CD4-positive, alpha-beta memory T cell (primary cell): ENCODE data around the gene BBS7. TPM values are rescaled to one million over a fixed set of nuclear protein-coding genes. Genes with fewer than 3 reads are reported as not detected.

Experiments
- CTCF ChIA-PET: fragments of 350-600 bp; sonication (Branson Sonifier 250); formaldehyde crosslinking; loops from one replicate; lab custom pipeline; 2021; ENCODE audit warnings: inconsistent platforms; ENCODE audit not compliant: partially characterized antibody; lab: Charles Lee
- POLR2A ChIA-PET: fragments of 350-600 bp; sonication (Branson Sonifier 250); formaldehyde crosslinking; loops from one replicate; lab custom pipeline; 2021; ENCODE audit not compliant: partially characterized antibody; lab: Charles Lee
- DNase-seq, 5 donors: peaks; one replicate each; pipeline versions ENCODE4 v3.0.0 to v3.0.0-alpha.2; 2020 to 2022; ENCODE audit warnings: mixed read lengths in 1 of 5
- H3K27ac ChIP-seq: one replicate; pipeline ENCODE4 v1.7.0; 2013; ENCODE audit warnings: low read depth, low read length
- H3K27me3 ChIP-seq: 2 replicates; pipeline ENCODE4 v1.7.0; 2013; ENCODE audit warnings: mild to moderate bottlenecking, low read length, moderate library complexity; ENCODE audit not compliant: insufficient read depth
- H3K36me3 ChIP-seq: 2 replicates; pipeline ENCODE4 v1.7.0; 2013; ENCODE audit warnings: mild to moderate bottlenecking, low read length, moderate library complexity; ENCODE audit not compliant: insufficient read depth
- H3K4me1 ChIP-seq: 2 replicates; pipeline ENCODE4 v1.7.0; 2013; ENCODE audit warnings: mild to moderate bottlenecking, low read length, moderate library complexity; ENCODE audit not compliant: insufficient read depth
- H3K4me3 ChIP-seq, 2 donors: one replicate each; pipeline ENCODE4 v1.7.0; 2013; ENCODE audit warnings: low read length in 2 of 2, mild to moderate bottlenecking in 1 of 2
- H3K9me3 ChIP-seq, 2 donors: one replicate each; pipeline ENCODE4 v1.7.0; 2013; ENCODE audit warnings: low read length in 2 of 2, control low read depth in 1 of 2; ENCODE audit not compliant: control insufficient read depth in 1 of 2
- H3K27ac Mint-ChIP-seq, 7 donors: one replicate each; pipeline ENCODE4 v1.8.0; 2020 to 2021; ENCODE audit warnings: mixed read lengths in 7 of 7, mild to moderate bottlenecking in 6 of 7, inconsistent platforms in 3 of 7, moderate library complexity in 3 of 7
- H3K27me3 Mint-ChIP-seq, 2 donors: one replicate each; pipeline ENCODE4 v1.8.0; 2020 to 2021; ENCODE audit warnings: mixed read lengths in 2 of 2
- H3K36me3 Mint-ChIP-seq, 2 donors: one replicate each; pipeline ENCODE4 v1.8.0; 2020 to 2021; ENCODE audit warnings: mixed read lengths in 2 of 2, inconsistent platforms in 1 of 2, mild to moderate bottlenecking in 1 of 2
- H3K4me1 Mint-ChIP-seq, 4 donors: one replicate each; pipeline ENCODE4 v1.8.0; 2020 to 2021; ENCODE audit warnings: mixed read lengths in 4 of 4, mild to moderate bottlenecking in 1 of 4
- H3K4me3 Mint-ChIP-seq, 8 donors: one replicate each; pipeline ENCODE4 v1.8.0; 2020 to 2021; ENCODE audit warnings: mixed read lengths in 8 of 8, mild to moderate bottlenecking in 7 of 8, moderate library complexity in 6 of 8, inconsistent platforms in 3 of 8
- H3K9me3 Mint-ChIP-seq, 8 donors: one replicate each; pipeline ENCODE4 v1.8.0; 2020 to 2021; ENCODE audit warnings: mixed read lengths in 8 of 8, mild to moderate bottlenecking in 5 of 8, inconsistent platforms in 3 of 8, moderate library complexity in 1 of 8
- intact Hi-C: fragments of 100-400 bp; cut with micrococcal nuclease; formaldehyde crosslinking; loops from one replicate; pipeline ENCODE4 v1.15.1; 2023
- polyA plus RNA-seq, 2 donors: library from polyadenylated mRNA; unstranded; fragments of 300-500 nt; fragmentation: Illumina TruSeq; gene quantifications; one replicate each; pipeline ENCODE4 v1.2.3, GENCODE V29; 2021
- total RNA-seq, 2 experiments: library from RNA; stranded (reverse); gene quantifications; one replicate each; pipeline ENCODE4 v1.2.3, GENCODE V29; 2021

BBS7 gene
- total and polyA plus RNA-seq, 4 experiments from 2014 or later: 5.8 to 10.1 (median 9.2) TPM

DNA sequence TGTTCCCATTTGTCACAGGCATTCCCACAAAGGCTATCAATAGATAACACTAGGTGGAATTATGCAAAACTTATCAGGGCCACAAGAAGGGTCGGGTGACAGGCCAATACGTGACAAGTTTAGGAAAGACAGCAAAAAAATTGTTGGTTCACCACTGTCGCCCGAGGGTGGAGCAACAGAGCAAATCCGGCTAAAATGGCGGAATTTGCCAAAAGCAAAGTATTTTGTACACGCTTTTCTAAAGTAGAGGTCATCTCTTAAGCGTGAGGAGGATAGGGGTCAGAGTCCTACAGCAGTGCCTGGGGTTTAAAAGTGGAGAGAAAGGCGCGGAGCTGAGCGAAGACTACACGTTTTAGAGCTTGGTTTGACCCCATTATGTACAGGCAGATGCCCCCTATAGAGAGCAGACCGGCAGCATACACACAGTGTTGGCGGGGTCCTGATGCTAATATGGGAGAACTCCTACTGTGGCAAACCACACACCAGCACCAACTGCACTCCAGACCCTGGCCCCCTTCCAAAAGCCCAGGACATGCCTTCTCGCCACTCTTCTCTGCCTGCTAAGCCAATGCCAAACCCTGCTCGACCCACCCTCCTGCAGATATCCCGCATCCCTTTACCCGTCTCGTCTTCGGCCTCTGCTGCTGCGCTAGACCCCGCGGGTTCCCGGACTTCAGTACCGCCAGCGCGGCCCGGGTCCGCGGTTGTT, 47.3 kb downstream of the BBS7 start:
- no peaks in the 10 kb centered on the region for H3K27me3 Mint-ChIP-seq
- Histone ChIP-seq H3K4me1 (peaks cover 19% of the 10 kb centered on the region), H3K4me3 (peak overlapping the region; percentile 62 to 73), H3K27me3 (no peaks in the 10 kb centered on the region), H3K27ac (peak overlapping the region; percentile 53), H3K36me3 (no peaks in the 10 kb centered on the region), H3K9me3 (no peaks in the 10 kb centered on the region)
- peak overlapping the region; percentile 77 to 98 (median 86) for H3K27ac Mint-ChIP-seq
- intact Hi-C loops: loop anchor here (1.0 to 10.0 kb wide), 8 partner anchors 22 to 1099 kb away; partner anchors contain the start of genes ANXA5, BBS12, BBS7 and BLTP1
- H3K36me3 Mint-ChIP-seq: peaks cover 4 to 6% of the 10 kb centered on the region in 2 donors
- peak overlapping the region; percentile 87 to 98 (median 91) for H3K4me3 Mint-ChIP-seq
- no peaks in the 10 kb centered on the region for H3K9me3 Mint-ChIP-seq
- CTCF ChIA-PET: interaction anchor here (1.0 kb wide), 1 partner anchor 755 kb away, joined by 3 read pairs; no protein-coding TSS in a partner anchor
- DNase-seq: peak; percentile 28 to 46 (median 37)
- peaks cover 6 to 21% (median 15%) of the 10 kb centered on the region in 4 donors for H3K4me1 Mint-ChIP-seq
- POLR2A ChIA-PET: interaction anchor here (1.7 to 5.1 kb wide), 3 partner anchors 23 to 308 kb away, joined by 3 to 56 read pairs (median 17); partner anchors contain the start of genes BBS7 and EXOSC9

DNA sequence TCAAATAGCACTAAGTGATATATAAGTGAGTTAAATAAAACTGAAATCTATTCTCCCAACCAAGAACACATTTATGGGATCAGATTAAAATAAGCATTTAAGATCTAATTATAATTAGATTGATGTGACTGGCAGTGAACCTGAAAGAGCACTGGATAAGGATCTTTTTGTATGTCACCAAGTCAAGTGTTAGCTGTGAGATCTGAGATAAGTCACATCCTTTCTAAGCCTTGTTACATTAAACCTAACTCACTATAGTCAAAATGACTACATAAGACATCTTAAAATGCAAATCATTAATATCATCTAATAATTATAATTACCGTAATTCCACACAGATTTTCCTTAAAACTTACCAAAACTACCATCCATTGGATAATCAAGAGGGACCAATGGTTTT, 48.2 kb downstream of the BBS7 start:
- no peak for DNase-seq
- Mint-ChIP-seq H3K4me3 (peak overlapping the region in 7 of 8 donors; percentile 87 to 98 (median 92)), H3K4me1 (peaks cover 6 to 21% (median 15%) of the 10 kb centered on the region in 4 donors), H3K9me3 (no peaks in the 10 kb centered on the region), H3K27me3 (no peaks in the 10 kb centered on the region), H3K27ac (peak overlapping the region in 2 of 7 donors; percentile 25 to 79), H3K36me3 (peaks cover under 1 to 11% of the 10 kb centered on the region in 2 donors)
- ChIA-PET CTCF (no interaction called here), POLR2A (interaction anchor here (5.1 kb wide), 1 partner anchor 22 kb away, joined by 56 read pairs; the partner anchor contains the start of gene EXOSC9)
- H3K9me3 ChIP-seq: no peaks in the 10 kb centered on the region
- H3K36me3 ChIP-seq: no peaks in the 10 kb centered on the region
- peak overlapping the region; percentile 53 for H3K27ac ChIP-seq
- intact Hi-C loops: loop anchor here (5.0 to 10.0 kb wide), 6 partner anchors 125 to 1100 kb away; partner anchors contain the start of genes ANXA5, BBS12, BLTP1 and IL2
- H3K4me1 ChIP-seq: peaks cover 19% of the 10 kb centered on the region
- no peaks in the 10 kb centered on the region for H3K27me3 ChIP-seq
- no peak overlapping the region for H3K4me3 ChIP-seq

- Histone ChIP-seq H3K4me3 (no peak overlapping the region), H3K27ac (no peak overlapping the region), H3K4me1 (peaks cover 18% of the 10 kb centered on the region), H3K9me3 (no peaks in the 10 kb centered on the region), H3K27me3 (no peaks in the 10 kb centered on the region), H3K36me3 (peaks cover 15% of the 10 kb centered on the region)
- H3K27me3 Mint-ChIP-seq: no peaks in the 10 kb centered on the region
- no peak overlapping the region for H3K4me3 Mint-ChIP-seq
- no peak for DNase-seq
- H3K4me1 Mint-ChIP-seq: peaks cover 6 to 21% (median 15%) of the 10 kb centered on the region in 4 donors
- H3K9me3 Mint-ChIP-seq: no peaks in the 10 kb centered on the region
- ChIA-PET POLR2A (interaction anchor here (1.3 kb wide), 1 partner anchor 18 kb away, joined by 6 read pairs; the partner anchor contains the start of gene EXOSC9), CTCF (no interaction called here)
- peaks cover 10 to 26% of the 10 kb centered on the region in 2 donors for H3K36me3 Mint-ChIP-seq
- intact Hi-C loops: no loop called here
- peak overlapping the region in 4 of 7 donors; percentile 12 to 43 (median 18) for H3K27ac Mint-ChIP-seq
Observed at GRCh38 chr4:121819216-121819965, 50.9 kb downstream of the BBS7 start.

- H3K36me3 Mint-ChIP-seq: peaks cover 10 to 33% of the 10 kb centered on the region in 2 donors
- POLR2A ChIA-PET: interaction anchor here (1.1 to 1.2 kb wide), 2 partner anchors 13 to 19 kb away, joined by 3 to 4 read pairs; no protein-coding TSS in a partner anchor
- no peak overlapping the region for H3K4me3 Mint-ChIP-seq
- intact Hi-C loops: no loop called here
- peak overlapping the region in 4 of 7 donors; percentile 2 to 39 (median 30) for H3K27ac Mint-ChIP-seq
- peaks cover 21% of the 10 kb centered on the region for H3K36me3 ChIP-seq
- no peak overlapping the region for H3K27ac ChIP-seq
- CTCF ChIA-PET: interaction anchor here (1.2 kb wide), 1 partner anchor 12 kb away, joined by 3 read pairs; no protein-coding TSS in a partner anchor
- H3K4me3 ChIP-seq: no peak overlapping the region
- H3K9me3 ChIP-seq: no peaks in the 10 kb centered on the region
- H3K4me1 ChIP-seq: peaks cover 15% of the 10 kb centered on the region
- no peaks in the 10 kb centered on the region for H3K27me3 Mint-ChIP-seq
- H3K27me3 ChIP-seq: no peaks in the 10 kb centered on the region
- no peak for DNase-seq
- H3K4me1 Mint-ChIP-seq: peaks cover 5 to 11% (median 10%) of the 10 kb centered on the region in 4 donors
- H3K9me3 Mint-ChIP-seq: no peaks in the 10 kb centered on the region
Observed at GRCh38 chr4:121818215-121818614, 52.1 kb downstream of the BBS7 start.

DNA sequence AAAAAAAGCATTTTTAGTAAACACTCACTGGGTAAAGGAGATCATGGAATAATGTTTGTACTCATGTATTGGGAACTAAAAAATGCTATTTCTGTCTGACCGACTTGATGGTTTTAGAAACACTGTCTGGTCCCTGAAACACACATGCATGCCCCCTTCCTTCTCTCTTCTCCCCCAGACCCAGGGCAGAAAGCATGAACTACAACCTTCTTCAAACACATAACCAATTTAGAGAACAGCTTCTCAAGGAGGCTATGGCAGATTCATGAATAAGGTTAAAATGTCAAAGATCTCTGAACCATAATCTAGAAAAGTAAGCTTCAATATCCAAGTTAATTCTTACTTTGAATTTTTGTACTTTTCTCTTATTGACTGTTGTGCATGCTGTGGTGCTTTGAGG, 52.6 kb downstream of the BBS7 start:
- intact Hi-C loops: no loop called here
- Mint-ChIP-seq H3K36me3 (peaks cover 10 to 36% of the 10 kb centered on the region in 2 donors), H3K9me3 (no peaks in the 10 kb centered on the region), H3K4me1 (peaks cover 3 to 7% (median 6%) of the 10 kb centered on the region in 4 donors), H3K27me3 (no peaks in the 10 kb centered on the region), H3K4me3 (no peak overlapping the region), H3K27ac (peak overlapping the region in 4 of 7 donors; percentile 5 to 39 (median 33))
- no peak overlapping the region for H3K4me3 ChIP-seq
- no peak for DNase-seq
- H3K27me3 ChIP-seq: no peaks in the 10 kb centered on the region
- CTCF ChIA-PET: interaction anchor here (1.2 kb wide), 1 partner anchor 12 kb away, joined by 3 read pairs; no protein-coding TSS in a partner anchor
- H3K27ac ChIP-seq: no peak overlapping the region
- peaks cover 26% of the 10 kb centered on the region for H3K36me3 ChIP-seq
- POLR2A ChIA-PET: interaction anchor here (1.1 to 1.2 kb wide), 2 partner anchors 12 to 18 kb away, joined by 3 to 4 read pairs; no protein-coding TSS in a partner anchor
- peaks cover 11% of the 10 kb centered on the region for H3K4me1 ChIP-seq
- H3K9me3 ChIP-seq: no peaks in the 10 kb centered on the region

DNA sequence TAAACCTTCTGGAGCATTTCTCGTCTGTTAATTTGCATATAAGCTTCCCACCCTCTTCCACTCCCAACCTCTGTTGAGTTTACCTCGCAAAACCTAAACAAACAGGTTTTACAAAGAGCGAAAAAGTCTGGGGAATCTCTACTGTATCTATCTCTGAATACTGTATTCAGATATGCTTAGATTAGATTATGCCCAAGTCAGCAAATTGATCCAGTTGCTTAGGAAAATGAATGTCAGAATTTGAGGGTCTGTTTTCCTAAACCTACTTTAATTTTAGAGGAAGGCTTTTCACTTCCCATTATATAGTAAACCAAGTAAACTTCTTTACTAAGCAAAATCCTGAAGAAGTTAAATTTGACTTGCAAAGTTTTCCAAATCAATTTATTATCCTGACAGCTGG, 53.3 kb downstream of the BBS7 start:
- POLR2A ChIA-PET: no interaction called here

More for the DNA sequence above, 53.3 kb downstream of the BBS7 start:
- Histone ChIP-seq H3K36me3 (peaks cover 32% of the 10 kb centered on the region), H3K27me3 (no peaks in the 10 kb centered on the region), H3K4me1 (peaks cover 5% of the 10 kb centered on the region), H3K9me3 (no peaks in the 10 kb centered on the region), H3K4me3 (no peak overlapping the region), H3K27ac (peak overlapping the region; percentile 4)
- intact Hi-C loops: no loop called here
- Mint-ChIP-seq H3K9me3 (no peaks in the 10 kb centered on the region), H3K27ac (no peak overlapping the region), H3K36me3 (peaks cover 12 to 42% of the 10 kb centered on the region in 2 donors), H3K27me3 (no peaks in the 10 kb centered on the region), H3K4me3 (no peak overlapping the region), H3K4me1 (peaks cover 0 to 3% (median under 1%) of the 10 kb centered on the region in 4 donors)
- CTCF ChIA-PET: no interaction called here
- no peak for DNase-seq
